GM12873 (cell line): ENCODE data around the gene SRGAP3.

Experiments
- CTCF ChIP-seq: IDR thresholded peaks from 2 replicates; pipeline ENCODE4 v1.5.1; 2012; ENCODE audit warnings: low read depth, mild to moderate bottlenecking, moderate library complexity, low read length, control low read depth; ENCODE audit not compliant: insufficient read depth; ENCODE audit errors: missing control alignments

The SRGAP3 gene

GRCh38 chr3:9225268-9225667 lies 24.2 kb downstream of the SRGAP3 start:
- TF ChIP-seq CTCF = no peak

- peak; percentile 48 for TF ChIP-seq CTCF
Observed at GRCh38 chr3:9224490-9224889, 25.0 kb downstream of the SRGAP3 start.

- no peak for TF ChIP-seq CTCF
Observed at GRCh38 chr3:9223672-9224071, 25.8 kb downstream of the SRGAP3 start.

- TF ChIP-seq CTCF = no peak
Observed at GRCh38 chr3:9222956-9223639, 26.3 kb downstream of the SRGAP3 start.

- TF ChIP-seq CTCF = no peak
Observed at GRCh38 chr3:9222049-9222448, 27.4 kb downstream of the SRGAP3 start.

GRCh38 chr3:9218514-9218846 lies 31.0 kb downstream of the SRGAP3 start:
- no peak for TF ChIP-seq CTCF

- no peak for TF ChIP-seq CTCF
Observed at GRCh38 chr3:9217784-9218513, 31.5 kb downstream of the SRGAP3 start.
